Vagina (tissue), 2 donors: ENCODE results near the gene ANAPC7.
"Not testable (repeated sequence)": the region's sequence is repeated elsewhere in the genome, so short reads cannot be mapped to it uniquely, and the experiment has no call there.

Source experiments
- POLR2A ChIP-seq, 2 donors: fragments of 450-650 bp; IDR thresholded peaks; one replicate each; pipeline ENCODE4 v1.6.1; 2017; ENCODE audit warnings: antibody characterized with exemption in 2 of 2, mild to moderate bottlenecking in 2 of 2, moderate library complexity in 2 of 2
- POLR2AphosphoS5 ChIP-seq, 2 donors: sonication (generic); formaldehyde crosslinking; IDR thresholded peaks; one replicate each; pipeline ENCODE4 v1.9.0; 2017; ENCODE audit warnings: antibody characterized with exemption in 2 of 2, mild to moderate bottlenecking in 2 of 2, low read depth in 1 of 2; ENCODE audit not compliant: insufficient read depth in 1 of 2
- TF ChIP-seq, protein P1 (sequence below), 3 experiments: fragments of 450-650 bp in 2 of 3; fragments of 200-600 bp in 1 of 3; sonication (generic) in 1 of 3; IDR thresholded peaks; one replicate each; pipeline ENCODE4 v1.5.1; 2017 to 2019; ENCODE audit warnings: antibody characterized with exemption in 3 of 3, mild to moderate bottlenecking in 2 of 3, moderate library complexity in 2 of 3

DNA sequence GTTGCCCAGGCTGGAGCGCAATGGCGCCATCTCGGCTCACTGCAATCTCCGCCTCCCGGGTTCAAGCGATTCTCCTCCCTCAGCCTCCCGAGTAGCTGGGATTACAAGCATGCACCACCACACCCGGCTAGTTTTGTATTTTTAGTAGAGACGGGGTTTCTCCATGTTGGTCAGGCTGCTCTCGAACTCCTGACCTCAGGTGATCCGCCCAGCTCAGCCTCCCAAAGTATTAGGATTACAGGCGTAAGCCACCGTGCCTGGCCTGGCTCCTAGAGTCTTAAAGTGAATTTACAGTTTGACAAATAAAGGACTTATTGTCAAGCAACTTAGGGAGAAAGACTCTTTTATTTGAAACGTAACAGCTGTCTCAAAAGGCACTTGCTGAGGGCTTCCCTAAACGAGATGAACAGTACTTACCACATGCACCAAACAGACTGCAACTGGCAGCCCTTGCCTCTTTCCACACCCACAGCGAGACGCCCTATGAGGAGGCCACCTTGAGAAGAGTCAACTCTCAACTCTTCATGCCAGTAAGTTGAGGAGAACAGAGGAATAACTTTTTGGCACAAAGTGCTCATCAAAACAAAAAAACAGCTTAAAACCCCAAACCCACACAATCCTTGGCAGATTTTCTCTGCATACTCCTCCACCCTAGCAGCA is 25.2 kb downstream of the ANAPC7 start:
- TF ChIP-seq, protein P1, sequence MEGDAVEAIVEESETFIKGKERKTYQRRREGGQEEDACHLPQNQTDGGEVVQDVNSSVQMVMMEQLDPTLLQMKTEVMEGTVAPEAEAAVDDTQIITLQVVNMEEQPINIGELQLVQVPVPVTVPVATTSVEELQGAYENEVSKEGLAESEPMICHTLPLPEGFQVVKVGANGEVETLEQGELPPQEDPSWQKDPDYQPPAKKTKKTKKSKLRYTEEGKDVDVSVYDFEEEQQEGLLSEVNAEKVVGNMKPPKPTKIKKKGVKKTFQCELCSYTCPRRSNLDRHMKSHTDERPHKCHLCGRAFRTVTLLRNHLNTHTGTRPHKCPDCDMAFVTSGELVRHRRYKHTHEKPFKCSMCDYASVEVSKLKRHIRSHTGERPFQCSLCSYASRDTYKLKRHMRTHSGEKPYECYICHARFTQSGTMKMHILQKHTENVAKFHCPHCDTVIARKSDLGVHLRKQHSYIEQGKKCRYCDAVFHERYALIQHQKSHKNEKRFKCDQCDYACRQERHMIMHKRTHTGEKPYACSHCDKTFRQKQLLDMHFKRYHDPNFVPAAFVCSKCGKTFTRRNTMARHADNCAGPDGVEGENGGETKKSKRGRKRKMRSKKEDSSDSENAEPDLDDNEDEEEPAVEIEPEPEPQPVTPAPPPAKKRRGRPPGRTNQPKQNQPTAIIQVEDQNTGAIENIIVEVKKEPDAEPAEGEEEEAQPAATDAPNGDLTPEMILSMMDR (IDR thresholded peaks at IDR 0.05), result not testable (repeated sequence)
- TF ChIP-seq POLR2A (IDR thresholded peaks at IDR 0.05); POLR2AphosphoS5 (IDR thresholded peaks at IDR 0.05; ENCODE audit: insufficient read depth in 1 of 2, low read depth in 1 of 2): not testable (repeated sequence)
